Measurements from ENCODE around the gene LEFTY1.

LEFTY1 gene

GRCh38 chr1:225866061-225866837, 22.7 kb downstream of the LEFTY1 start:
- no peak overlapping the region for H3K4me3 ChIP-seq (replicated peaks; ENCODE audit: low read depth, low read length)
- no peak for DNase-seq (ENCODE audit: extremely low read depth, low read depth)
- no peak for TF ChIP-seq CTCF (IDR thresholded peaks at IDR 0.05; ENCODE audit: low read depth, low read length, missing control alignments)

GRCh38 chr1:225865514-225865913, 23.4 kb downstream of the LEFTY1 start:
- DNase-seq (ENCODE audit: extremely low read depth, low read depth): no peak
- TF ChIP-seq CTCF (IDR thresholded peaks at IDR 0.05; ENCODE audit: low read depth, low read length, missing control alignments): no peak
- no peak overlapping the region for H3K4me3 ChIP-seq (replicated peaks; ENCODE audit: low read depth, low read length)

GRCh38 chr1:225863167-225863566, 25.8 kb downstream of the LEFTY1 start:
- no peak for TF ChIP-seq CTCF (IDR thresholded peaks at IDR 0.05; ENCODE audit: low read depth, low read length, missing control alignments)
- H3K4me3 ChIP-seq (replicated peaks; ENCODE audit: low read depth, low read length): no peak overlapping the region
- DNase-seq (ENCODE audit: extremely low read depth, low read depth): no peak

GRCh38 chr1:225862581-225862950, 26.4 kb downstream of the LEFTY1 start:
- TF ChIP-seq CTCF (IDR thresholded peaks at IDR 0.05; ENCODE audit: low read depth, low read length, missing control alignments): no peak

GRCh38 chr1:225861834-225862580, 26.9 kb downstream of the LEFTY1 start:
- DNase-seq (ENCODE audit: extremely low read depth, low read depth): no peak
- no peak overlapping the region for H3K4me3 ChIP-seq (replicated peaks; ENCODE audit: low read depth, low read length)
- TF ChIP-seq CTCF (IDR thresholded peaks at IDR 0.05; ENCODE audit: low read depth, low read length, missing control alignments): no peak

More at GRCh38 chr1:225862581-225862950, 26.4 kb downstream of the LEFTY1 start:
- DNase-seq (ENCODE audit: extremely low read depth, low read depth): no peak
- no peak overlapping the region for H3K4me3 ChIP-seq (replicated peaks; ENCODE audit: low read depth, low read length)

GRCh38 chr1:225860876-225861441, 28.0 kb downstream of the LEFTY1 start:
- DNase-seq (ENCODE audit: extremely low read depth, low read depth): no peak
- H3K4me3 ChIP-seq (replicated peaks; ENCODE audit: low read depth, low read length): no peak overlapping the region
- no peak for TF ChIP-seq CTCF (IDR thresholded peaks at IDR 0.05; ENCODE audit: low read depth, low read length, missing control alignments)

Data from HFF-Myc (cell line).